ENCODE data around the gene OCRL.
"Not testable (repeated sequence)": the region's sequence is repeated elsewhere in the genome, so short reads cannot be mapped to it uniquely, and the experiment has no call there.

Gene OCRL

DNA sequence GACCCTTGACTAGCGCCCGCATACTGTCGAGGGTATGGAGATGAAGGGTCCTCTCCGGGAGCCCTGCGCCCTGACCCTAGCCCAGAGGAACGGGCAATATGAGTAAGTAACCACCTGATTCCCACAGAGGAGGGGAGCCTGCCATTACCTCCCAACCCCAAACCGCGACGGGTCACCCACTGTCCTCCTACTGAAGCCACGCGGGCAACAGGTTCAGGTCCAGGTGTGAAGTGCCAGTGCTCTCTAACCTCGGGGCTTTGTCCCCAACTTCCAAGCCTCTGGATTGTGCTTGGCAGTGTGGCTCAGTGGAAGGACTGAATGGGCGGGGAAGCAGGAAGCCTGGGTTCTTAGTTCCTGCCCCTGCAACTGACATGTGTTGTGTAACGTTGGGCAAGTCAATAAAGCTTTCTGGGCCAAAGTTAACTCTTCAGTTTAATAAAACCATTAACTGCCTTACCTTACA lies 694 bp downstream of the OCRL start:
- DNase-seq: no peak

DNA sequence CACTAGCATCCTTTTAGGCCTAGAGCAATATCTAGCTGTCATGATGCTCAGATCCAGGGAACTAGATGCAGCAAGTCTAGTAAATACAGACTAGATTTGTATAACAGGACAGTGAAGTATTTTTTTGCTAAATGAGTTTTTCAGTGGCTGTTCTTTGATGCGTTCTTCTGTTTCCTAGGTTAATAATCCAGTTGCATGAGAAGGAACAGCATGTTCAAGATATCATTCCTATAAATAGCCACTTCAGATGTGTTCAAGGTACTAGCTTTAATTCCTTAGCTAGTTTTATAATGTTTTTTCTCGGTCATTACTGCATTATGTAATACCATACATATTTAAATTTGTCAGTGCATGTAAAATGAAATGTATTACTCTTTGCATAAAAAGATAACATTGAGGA lies 4.7 kb downstream of the OCRL start:
- DNase-seq: no peak

DNA sequence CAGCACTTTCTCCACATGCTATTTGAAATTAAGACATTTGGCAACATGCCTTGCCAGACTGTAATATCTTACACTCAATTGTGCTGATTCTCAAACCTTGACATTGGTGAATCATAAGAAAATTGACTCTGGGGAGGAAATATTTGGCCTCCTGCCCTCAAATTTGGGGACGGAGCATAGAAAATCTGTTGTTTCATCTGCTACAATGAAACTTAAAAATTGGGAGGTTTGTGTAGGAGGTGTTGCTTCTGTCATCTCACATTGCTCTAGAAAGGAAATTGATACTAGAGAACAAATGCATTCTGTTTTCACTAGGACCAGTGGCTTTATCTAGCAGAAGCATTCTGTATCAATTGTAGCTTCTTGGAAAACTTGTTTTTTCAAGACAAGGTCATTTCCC lies 5.3 kb downstream of the OCRL start:
- DNase-seq: no peak

DNA sequence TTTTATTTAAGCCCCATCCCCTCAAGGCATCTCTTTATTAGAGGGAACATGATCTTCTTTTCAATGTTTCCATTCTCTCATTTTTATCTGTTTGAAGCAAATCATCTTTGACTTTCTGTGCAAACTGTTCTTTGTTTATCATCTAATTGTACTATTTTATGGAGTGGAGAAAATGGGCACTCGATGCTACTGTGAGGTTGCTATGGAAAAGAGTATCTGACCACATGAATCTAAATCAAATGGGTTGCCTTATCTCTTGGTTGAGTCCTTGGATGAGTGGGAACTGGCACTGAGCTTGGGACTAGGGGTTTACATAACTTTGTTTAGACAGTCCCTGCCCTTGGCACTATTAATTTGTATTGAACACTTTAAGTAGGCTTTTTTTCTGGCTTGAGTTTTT lies 9.1 kb downstream of the OCRL start:
- DNase-seq: no peak

DNA sequence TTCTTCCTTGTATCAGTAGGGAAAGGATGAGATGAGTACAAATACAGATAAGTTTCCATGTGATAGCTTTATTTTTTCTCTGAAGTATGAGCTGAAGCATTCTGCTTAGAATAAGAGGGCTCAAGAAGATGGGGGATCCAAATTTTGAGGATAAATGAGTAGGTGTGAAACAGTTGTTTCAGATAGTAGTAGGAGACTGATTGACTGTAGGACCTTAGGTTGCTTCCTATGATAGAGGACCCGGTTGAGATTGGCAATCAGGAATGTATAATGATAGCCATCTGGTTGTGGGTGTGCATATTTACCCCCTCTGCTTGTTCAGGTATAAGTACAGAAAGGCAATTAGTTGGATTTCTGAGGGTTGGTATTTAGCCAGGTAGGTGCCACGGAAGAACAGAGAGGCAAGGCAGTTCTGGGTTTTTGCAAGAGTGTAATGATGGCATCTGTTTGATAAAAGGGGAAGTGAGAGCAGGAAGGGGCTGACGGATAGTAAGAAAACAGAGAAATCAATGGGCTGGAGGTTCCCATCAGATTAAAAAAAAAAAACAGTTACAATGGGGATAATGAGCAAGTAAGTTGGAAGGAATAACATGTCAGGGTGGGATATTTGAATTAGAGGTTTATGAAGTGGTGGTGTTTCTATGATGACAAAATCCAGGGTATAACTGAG lies 13.7 kb downstream of the OCRL start:
- no peak for DNase-seq

DNA sequence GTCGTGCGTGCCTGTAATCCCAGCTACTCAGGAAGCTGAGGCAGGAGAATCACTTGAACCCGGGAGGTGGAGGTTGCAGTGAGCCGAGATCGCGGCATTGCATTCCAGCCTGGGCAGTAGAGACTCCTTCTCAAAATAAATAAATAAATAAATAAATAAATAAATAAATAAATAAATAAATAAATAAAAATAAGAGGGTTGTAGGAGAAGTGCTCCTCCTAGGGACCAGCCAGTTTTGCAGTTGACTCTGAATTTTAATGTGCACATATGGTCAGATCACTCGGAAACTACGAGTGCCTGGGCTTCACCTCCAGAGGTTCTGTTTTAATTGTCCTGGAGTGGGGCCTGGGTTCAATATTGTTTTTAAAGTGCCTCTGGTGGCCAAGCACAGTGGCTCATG lies 14.8 kb downstream of the OCRL start:
- not testable (repeated sequence) for DNase-seq

DNA sequence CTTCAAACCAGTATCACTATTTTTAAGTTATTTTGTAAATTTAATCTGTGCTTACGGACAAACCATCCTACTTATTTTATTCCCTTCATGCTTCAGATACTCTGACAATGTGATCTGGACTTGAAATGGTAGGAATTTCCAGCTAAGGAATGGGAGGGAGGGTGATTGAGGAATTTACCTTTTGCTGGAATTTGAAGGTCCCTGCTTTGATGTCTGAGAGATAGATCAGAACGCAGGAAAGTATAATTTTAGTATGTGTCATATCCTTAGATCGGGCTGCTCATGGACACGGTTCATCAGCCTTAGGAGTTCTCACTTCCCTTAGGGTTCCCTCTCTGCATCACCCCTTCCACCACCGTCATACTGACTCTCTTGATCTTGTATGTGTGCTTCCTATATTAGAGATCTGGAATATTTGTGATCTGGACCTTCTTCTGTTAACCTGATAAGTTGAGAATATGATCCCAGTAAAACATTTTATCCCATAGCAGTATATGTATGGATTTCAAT lies 16.8 kb downstream of the OCRL start:
- no peak for DNase-seq

DNA sequence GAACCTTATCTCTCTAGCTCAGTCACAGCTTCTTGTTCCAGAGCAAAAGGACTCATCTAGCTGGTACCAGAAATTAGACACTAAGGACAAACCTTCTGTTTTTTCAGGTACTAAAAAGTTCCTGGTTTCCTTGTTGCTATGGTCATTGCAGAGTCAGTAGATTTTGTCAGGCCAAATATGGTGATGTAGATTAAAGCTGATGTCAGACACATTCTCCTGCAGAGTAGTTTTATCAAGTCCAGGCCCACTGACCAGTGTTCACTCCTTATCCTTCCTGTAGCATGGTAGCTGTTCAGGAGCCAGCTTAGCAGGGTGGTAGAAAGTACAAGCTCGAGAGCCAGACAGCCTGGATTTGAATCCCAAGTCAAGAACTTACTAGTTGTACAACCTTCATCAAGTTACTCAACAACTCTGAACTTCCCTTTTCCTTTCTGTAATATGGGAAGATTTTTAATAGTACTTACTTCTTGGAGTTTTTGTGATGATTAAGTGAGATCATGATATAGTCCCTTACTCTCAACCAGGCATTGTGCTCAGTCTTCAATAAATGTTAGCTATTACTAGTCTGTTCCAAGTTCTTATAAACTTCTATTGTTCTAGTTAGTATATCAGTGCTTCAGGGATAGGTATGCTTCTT lies 17.9 kb downstream of the OCRL start:
- no peak for DNase-seq

DNA sequence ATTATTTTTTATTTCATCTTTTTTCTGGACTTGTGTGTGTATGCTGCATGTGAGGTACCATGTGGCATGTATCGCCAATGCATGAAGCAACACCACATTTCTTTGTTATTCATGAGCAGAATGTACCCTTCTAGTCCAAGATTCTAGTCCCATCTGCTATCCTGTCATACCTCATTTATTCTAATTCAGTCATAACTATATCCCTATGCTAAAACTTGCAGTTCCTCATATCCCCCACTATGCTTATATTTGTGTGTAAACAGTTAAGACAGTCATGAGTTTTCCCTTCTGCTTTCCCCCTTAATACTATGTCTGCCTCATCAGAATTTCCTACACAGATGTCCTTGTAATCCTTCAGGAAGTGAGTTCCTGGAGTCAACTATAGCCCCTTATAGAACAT lies 19.7 kb downstream of the OCRL start:
- DNase-seq: no peak

DNA sequence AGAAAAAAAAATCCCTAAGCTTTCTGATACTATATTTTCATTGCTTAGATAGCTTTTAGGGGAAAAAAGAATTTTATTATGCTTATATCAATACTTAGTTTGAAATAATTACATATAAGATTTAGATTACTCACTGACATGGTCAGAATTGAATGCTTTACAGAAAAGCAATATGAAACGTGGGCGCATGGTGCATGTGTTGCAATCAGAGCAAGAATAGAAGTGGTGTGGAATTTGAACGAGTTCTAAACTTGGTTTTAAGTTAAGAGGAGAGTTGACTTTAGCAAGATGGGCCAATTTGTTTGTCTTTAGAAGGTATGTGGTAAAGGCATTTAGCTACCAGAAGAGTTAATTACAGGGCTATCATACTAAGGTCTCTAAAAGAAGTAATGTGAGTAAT lies 21.4 kb downstream of the OCRL start:
- DNase-seq: no peak

DNA sequence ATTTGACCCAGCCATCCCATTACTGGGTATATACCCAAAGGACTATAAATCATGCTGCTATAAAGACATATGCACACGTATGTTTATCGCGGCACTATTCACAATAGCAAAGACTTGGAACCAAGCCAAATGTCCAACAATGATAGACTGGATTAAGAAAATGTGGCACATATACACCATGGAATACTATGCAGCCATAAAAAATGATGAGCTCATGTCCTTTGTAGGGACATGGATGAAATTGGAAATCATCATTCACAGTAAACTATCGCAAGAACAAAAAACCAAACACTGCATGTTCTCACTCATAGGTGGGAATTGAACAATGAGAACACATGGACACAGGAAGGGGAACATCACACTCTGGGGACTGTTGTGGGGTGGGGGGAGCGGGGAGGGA lies 24.3 kb downstream of the OCRL start:
- not testable (repeated sequence) for DNase-seq

DNA sequence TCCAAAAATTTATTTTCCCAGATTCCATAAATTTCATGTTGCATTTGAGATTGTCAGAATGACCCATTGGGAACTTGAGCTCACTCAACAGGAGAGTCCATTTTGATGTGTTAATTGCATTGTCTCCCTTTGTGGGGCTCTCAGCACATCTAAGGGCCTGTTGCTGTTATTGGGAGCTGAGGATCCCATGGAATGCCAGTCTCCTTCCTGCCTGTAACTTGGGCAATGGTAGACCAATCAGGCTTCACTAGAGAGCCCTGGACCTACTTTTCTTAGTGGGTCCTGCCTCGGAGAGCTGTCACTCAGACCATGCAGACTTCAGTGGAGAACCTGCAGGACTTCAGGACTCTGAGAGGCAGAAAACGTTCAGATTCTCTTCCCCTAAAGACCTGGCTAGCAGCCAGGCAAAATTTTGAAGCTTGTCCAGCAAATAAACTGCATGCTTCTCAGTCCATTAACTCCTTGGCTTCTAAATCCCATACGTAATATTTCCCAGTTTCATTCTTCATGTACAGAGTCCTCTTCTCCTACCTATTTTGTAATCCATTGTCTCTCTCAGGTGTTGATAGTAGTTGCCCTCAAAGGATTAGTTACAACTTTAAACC lies 25.1 kb downstream of the OCRL start:
- no peak for DNase-seq

DNA sequence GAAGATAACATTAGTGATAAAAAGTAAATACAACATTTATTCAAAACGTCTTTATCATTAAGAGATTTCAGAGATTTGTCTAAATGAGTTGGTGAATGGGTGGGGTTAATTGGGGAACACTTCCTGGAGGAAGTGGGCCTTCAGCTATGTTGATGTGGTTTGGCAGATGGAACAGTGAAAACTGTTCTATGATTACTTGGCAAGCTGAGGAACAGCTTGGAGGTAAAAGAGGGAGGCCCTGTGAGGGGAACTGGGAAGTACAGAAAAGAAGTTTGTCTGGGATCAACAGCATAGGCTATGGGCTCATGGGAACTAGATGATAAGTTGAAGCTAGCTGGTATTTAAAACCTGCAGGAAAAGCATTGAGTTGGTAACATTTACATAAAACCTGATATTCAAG lies 26.0 kb downstream of the OCRL start:
- no peak for DNase-seq

DNA sequence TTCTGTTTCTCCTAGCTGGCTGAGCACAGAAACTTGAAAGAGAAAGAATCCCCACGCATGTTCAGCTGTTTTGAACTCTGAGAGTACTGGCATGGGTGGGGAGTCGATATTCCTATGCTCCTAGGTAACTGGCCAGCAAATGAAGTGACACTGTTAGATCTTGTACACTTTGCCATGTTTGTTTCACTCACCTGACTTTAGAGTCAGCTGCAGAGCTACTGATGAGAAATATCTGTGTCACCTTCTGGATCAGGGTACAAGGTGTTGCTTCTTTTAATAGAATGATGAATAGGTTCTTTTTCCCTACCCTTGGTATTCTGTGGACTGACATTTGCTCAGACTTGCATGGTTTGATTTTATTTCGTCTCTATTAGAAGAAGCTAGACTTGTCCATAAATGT lies 28.3 kb downstream of the OCRL start:
- no peak for DNase-seq

DNA sequence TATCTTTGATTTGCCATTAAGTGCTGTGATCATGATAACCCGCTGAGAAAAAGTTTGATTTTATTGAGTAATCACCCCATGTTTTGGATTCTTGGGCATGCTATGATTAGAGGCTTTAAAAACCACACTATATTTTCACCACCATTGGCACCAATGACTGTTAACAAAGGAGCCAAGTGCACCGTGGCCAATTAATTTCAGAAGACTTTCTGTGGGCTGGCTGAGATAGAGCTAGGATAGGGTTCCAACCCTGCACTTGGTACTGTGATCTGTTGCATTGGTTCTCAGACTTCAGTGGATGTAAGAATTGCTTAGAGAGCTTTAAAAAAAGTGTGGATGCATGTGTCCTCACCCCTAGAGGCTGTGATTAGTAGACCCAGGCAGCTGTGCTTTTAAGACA lies 32.4 kb downstream of the OCRL start:
- no peak for DNase-seq

DNA sequence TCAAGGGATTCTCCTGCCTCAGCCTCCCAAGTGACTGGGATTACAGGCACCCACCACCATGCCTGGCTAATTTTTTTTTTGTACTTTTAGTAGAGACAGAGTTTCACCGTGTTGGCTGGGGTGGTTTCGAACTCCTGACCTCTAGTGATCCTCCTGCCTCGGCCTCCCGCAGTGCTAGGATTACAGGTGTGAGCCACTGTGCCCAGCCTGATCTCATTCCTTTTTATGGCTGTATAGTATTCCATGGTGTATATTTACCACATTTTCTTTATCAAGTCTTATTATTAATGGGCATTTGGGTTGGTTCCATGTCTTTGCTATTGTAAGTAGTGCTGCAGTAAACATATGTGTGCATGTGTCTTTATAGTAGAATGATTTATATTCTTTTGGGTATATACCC lies 33.6 kb downstream of the OCRL start:
- not testable (repeated sequence) for DNase-seq

DNA sequence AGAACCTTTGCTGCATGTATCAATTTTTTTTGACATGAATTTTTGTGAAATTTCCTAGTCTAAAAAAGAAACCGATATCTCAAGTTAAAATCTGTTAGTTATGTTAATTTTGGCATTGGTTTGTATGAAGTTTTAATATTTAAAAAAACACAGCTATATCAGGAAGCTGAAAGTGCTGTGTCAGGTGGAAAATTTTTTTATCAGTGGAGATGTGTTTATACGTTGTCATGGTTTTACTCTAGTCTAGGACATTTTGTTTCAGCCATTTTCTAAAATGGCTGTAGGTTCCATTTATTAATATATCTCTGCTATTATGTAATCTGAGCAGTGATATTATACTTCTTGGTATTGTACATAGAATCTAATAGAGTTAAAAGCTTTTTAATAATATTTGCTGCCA lies 34.2 kb downstream of the OCRL start:
- DNase-seq: no peak

DNA sequence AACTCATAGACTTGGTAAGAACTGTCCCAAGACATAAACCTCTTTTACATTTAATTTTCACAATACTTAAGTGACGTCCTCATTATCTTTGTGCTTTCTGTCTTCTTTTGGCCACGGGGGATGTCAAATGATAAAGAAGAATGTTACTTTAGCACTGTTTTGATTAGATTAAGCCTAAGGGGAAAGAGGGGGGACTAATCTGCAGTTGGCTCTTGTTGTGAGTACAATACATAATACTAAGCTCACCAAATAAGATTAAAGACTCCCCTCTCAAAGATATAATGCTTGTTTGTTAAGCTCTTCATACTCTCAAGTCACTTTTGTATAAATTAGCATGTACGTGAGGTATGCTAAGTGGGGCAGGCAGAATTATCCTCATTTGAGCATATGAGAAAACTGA lies 36.5 kb downstream of the OCRL start:
- DNase-seq: no peak

DNA sequence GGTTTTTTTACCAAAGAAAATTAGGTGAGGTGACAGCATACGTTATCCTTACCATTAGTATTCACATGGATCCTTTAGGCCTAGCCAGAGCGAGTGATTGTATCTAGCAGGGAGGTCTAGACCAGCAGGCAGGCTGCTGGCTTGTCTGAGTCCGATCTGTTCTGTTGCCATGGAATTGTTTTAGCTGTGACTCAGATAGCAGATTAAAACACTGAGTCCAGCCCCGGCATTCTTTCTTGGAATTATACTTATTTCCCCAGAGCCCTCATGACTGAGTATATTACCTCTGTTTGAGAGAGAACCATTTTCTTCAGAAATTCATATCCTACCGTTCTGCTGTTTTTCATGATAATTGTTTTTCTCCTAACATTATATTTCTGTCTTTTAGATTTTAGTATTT lies 37.4 kb downstream of the OCRL start:
- no peak for DNase-seq

DNA sequence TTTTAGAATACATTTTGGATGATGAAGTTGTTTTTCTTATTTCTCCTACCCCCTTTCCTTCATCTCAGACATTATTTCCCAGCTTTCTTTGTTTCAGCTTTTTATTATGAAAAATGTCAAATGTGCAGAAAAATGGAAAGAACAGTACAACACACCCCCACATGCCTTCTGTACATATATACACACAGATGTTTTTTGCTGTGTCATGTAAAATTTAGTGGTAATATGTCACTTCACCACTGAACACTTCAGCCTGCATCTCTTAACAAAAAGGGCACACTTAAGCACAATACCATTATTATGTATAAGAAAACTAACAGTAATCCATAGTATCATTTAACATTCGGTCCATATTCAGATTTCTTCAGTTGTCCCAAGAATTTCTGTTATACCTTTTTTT lies 37.8 kb downstream of the OCRL start:
- no peak for DNase-seq

DNA sequence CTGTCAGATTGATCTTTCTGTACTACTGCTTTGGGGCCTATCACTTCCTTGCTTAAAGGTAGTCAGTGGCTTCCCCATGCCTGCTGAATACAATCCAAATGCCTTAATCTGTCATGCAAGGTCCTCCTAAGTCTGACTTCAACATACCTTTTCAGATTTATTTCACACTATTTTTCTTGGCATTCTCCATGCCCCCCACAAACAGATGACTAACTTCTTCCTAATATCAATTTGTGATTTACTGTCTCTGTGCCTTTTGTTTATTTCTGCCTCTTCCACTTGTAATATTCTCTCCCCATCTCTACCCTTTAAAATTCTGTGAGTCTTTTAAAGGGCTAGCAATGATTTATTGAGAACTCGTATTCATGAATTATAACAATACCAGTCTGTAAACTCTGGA lies 41.8 kb downstream of the OCRL start:
- no peak for DNase-seq

DNA sequence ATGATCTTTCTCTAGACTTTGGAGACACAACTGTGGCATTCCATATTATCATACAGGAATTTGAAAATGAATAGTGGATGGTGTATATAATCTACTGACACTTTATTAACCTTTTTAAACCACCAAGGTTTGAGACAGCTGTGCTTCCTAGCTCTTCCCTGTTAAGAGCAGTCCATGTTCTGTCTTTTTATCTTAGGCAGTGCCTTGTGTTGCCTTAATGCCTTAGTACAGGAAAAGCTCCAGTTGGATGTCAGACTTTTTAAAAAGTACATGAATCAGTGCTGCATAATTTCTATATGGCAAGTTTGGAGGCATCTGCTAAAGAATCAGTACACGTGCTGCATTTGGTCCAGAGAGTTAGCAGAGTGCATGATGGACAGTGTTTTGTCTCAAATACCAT lies 45.1 kb downstream of the OCRL start:
- DNase-seq: no peak

DNA sequence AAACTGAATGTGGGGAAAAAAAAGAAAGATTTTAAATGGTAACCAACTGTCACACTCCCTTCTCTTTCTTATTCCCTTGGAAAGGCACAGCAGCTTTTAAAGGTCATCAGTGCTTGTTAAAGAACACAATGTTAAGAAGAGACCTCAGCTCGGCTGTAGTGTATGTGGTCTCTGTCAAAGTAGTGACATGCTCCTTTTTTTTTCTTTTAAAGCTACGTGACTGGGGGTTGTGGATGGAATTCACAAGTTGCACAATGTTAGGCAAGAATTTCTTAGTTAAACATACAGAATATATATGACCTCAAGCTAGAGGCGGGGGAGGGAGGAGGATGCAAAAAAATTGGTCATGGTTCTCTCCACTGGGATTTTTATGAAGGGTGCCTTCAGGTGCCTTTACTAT lies 45.6 kb downstream of the OCRL start:
- DNase-seq: no peak

DNA sequence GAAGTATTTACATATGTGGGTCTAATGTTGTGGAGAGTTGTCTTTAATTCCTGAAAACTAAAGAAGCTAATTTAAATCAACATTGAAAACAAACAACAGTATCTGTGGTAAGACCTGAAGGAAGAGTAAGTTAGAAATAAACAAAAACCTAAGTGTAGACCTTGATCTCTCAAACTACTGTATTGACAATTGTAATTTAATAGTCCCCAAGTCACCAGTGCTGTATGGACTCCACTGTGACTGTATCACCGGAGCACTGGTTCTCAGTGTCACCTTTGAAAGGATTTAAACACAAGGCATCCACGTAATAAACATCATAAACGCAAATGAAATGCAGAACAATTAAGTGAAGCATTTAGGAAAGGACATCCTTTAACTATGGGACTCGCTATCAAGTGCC lies 46.4 kb downstream of the OCRL start:
- DNase-seq: no peak

DNA sequence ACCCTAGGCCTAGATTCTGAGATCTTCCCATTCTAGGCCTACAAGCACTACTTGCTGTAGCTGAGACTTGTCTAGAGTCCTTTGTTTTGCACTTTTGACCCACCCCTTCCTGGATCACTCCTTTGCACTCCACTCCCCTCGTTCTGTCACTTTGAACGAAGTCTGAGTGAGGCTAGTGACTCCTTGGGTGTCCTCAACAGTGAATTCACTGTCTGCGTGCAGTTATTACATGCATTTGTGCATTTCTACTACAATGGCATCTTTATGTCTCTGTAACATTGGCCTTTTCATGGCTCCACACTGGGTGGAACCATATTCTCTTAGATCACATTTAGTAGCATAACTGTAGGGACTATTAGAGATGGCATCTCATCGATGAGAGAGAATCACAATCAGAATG lies 50.5 kb downstream of the OCRL start:
- no peak for DNase-seq

All from activated effector memory CD4-positive, alpha-beta T cell treated with Interleukin-2 at 50 U/mL for 16 hours (primary cell).